Tibial artery (tissue), 4 donors: ENCODE measurements around the gene PLD5.
"Not testable (repeated sequence)": the region's sequence is repeated elsewhere in the genome, so short reads cannot be mapped to it uniquely, and the experiment has no call there.

ENCODE experiments used
- DNase-seq, 2 donors: peaks; one replicate each; pipeline ENCODE4 v3.0.0-alpha.2; 2019
- H3K27ac ChIP-seq, 2 donors: fragments of 200-600 bp; sonication (generic) in 1 of 2; 1 replicate in 1 of 2; 2 replicates in 1 of 2; pipeline ENCODE4 v1.5.1; 2018 to 2019; ENCODE audit warnings: mild to moderate bottlenecking in 1 of 2
- H3K27me3 ChIP-seq, 2 donors: fragments of 200-600 bp; sonication (generic) in 1 of 2; one replicate each; pipeline versions ENCODE4 v1.5.1 to v1.6.0; 2016 to 2019
- H3K36me3 ChIP-seq, 3 donors: fragments of 200-600 bp; sonication (generic) in 2 of 3; one replicate each; pipeline ENCODE4 v1.5.1; 2016 to 2019; ENCODE audit warnings: mild to moderate bottlenecking in 2 of 3
- H3K4me1 ChIP-seq, 4 donors: fragments of 200-600 bp; sonication (generic) in 2 of 4; 1 replicate in 3 of 4; 2 replicates in 1 of 4; pipeline ENCODE4 v1.5.1; 2016 to 2019
- H3K4me3 ChIP-seq, 2 donors: fragments of 200-600 bp; sonication (generic) in 1 of 2; 1 replicate in 1 of 2; 2 replicates in 1 of 2; pipeline ENCODE4 v1.5.1; 2018 to 2019; ENCODE audit warnings: mild to moderate bottlenecking in 2 of 2
- H3K9me3 ChIP-seq, 3 donors: fragments of 200-600 bp; sonication (generic) in 1 of 3; one replicate each; pipeline ENCODE4 v1.5.1; 2016 to 2019
- CTCF ChIP-seq, 2 experiments: fragments of 200-600 bp in 1 of 2; fragments of 450-650 bp in 1 of 2; IDR thresholded peaks; one replicate each; pipeline ENCODE4 v1.5.1; 2017 to 2019; ENCODE audit warnings: antibody characterized with exemption in 2 of 2, mild to moderate bottlenecking in 1 of 2, moderate library complexity in 1 of 2
- intact Hi-C: fragments of 100-400 bp; cut with DNase I; formaldehyde crosslinking; loops from one replicate; pipeline ENCODE4 v1.15.0; 2023; ENCODE audit warnings: low total_unique reads

The PLD5 gene

GRCh38 chr1:242462867-242463266 lies 61.6 kb downstream of the PLD5 start:
- no peak for TF ChIP-seq CTCF (IDR thresholded peaks at IDR 0.05)
- Histone ChIP-seq H3K27me3 (no peaks in the 10 kb centered on the region), H3K27ac (no peak overlapping the region), H3K9me3 (no peaks in the 10 kb centered on the region), H3K36me3 (no peaks in the 10 kb centered on the region), H3K4me3 (no peak overlapping the region), H3K4me1 (peaks cover 0 to 6% (median 1%) of the 10 kb centered on the region in 4 donors)
- no peak for DNase-seq
- intact Hi-C loops, result loop anchor here (10.0 kb wide), 1 partner anchor 862 kb away; no protein-coding TSS in a partner anchor

GRCh38 chr1:242459740-242460139 lies 64.8 kb downstream of the PLD5 start:
- H3K9me3 ChIP-seq, H3K27me3 ChIP-seq, H3K4me1 ChIP-seq, H3K27ac ChIP-seq, H3K4me3 ChIP-seq, H3K36me3 ChIP-seq, DNase-seq: not testable (repeated sequence)
- intact Hi-C loops, result loop anchor here (10.0 kb wide), 1 partner anchor 865 kb away; no protein-coding TSS in a partner anchor

- DNase-seq, result no peak
- no peaks in the 10 kb centered on the region for H3K36me3 ChIP-seq
- H3K27ac ChIP-seq, result no peak overlapping the region
- no peak for TF ChIP-seq CTCF (IDR thresholded peaks at IDR 0.05)
- no peak overlapping the region for H3K4me3 ChIP-seq
- no peaks in the 10 kb centered on the region for H3K27me3 ChIP-seq
- intact Hi-C loops, result no loop called here
- no peaks in the 10 kb centered on the region for H3K9me3 ChIP-seq
- H3K4me1 ChIP-seq, result no peaks in the 10 kb centered on the region
Observed at GRCh38 chr1:242456726-242457269, 67.7 kb downstream of the PLD5 start.

- no peak overlapping the region for H3K4me3 ChIP-seq
- intact Hi-C loops, result no loop called here
- peaks cover 0 to 3% (median 0%) of the 10 kb centered on the region in 4 donors for H3K4me1 ChIP-seq
- H3K36me3 ChIP-seq, result no peaks in the 10 kb centered on the region
- H3K27me3 ChIP-seq, result no peaks in the 10 kb centered on the region
- no peaks in the 10 kb centered on the region for H3K9me3 ChIP-seq
- TF ChIP-seq CTCF (IDR thresholded peaks at IDR 0.05), result no peak
- no peak overlapping the region for H3K27ac ChIP-seq
- no peak for DNase-seq
Observed at GRCh38 chr1:242455052-242455361, 69.5 kb downstream of the PLD5 start.

- intact Hi-C loops, result no loop called here
Observed at GRCh38 chr1:242454262-242455051, 70.0 kb downstream of the PLD5 start.

More at GRCh38 chr1:242454262-242455051, 70.0 kb downstream of the PLD5 start:
- H3K4me1 ChIP-seq, result peaks cover 0 to 3% (median 0%) of the 10 kb centered on the region in 4 donors
- H3K27ac ChIP-seq, result no peak overlapping the region
- TF ChIP-seq CTCF (IDR thresholded peaks at IDR 0.05), result peak; percentile 59 to 73
- H3K4me3 ChIP-seq, result no peak overlapping the region
- no peaks in the 10 kb centered on the region for H3K9me3 ChIP-seq
- H3K36me3 ChIP-seq, result no peaks in the 10 kb centered on the region
- H3K27me3 ChIP-seq, result no peaks in the 10 kb centered on the region
- DNase-seq, result no peak
